Measurements from ENCODE around the gene C1S. TPM values are rescaled to one million over a fixed set of nuclear protein-coding genes. Genes with fewer than 3 reads are reported as not detected.

The C1S gene
- total RNA-seq, 2 experiments from 2014 or later: 3.6 to 5.2 TPM

DNA sequence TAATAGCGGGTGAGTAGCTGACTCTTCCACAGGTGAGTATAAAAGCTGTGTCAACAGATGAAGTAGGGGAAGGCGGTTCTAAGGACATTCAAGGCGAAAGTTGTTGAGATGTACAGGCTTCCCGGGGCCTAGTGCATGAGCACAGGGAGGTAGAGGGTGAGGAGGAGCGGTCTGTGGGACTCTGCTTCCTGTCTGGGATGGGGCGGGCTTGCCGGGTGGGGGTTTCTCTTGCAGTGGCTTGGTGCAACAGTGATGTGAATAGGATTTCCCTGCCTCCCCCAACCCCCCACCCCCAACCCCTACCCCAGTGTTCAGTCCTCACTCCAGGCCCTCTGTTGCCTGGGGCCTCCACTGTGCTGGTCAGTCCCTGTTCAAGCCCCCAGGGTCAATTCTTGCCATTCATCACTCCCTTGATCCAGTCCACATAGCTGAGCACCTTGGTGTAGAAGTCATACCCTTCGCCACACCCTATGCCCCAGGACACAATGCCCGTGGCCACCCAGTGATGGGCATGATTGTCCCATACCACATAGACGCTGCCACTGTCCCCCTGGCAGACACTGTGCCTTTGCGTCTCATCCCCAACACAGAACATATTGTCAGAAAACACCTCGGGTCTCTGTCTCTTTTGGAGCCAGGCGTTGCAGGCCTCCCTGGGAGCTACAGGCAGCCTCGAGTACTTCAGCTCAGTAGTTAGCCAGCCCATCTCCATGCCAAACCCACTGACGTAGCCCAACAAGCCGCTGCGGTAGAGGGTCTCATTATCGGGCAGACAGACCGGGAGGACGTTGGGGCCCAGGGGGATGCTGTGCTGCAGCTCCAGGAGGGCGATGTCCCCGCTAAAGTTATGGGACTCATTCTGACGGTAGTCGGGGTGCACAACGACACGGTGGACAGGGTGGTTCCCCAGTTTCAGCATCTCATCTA is 35.8 kb downstream of the C1S start:
- no peaks in the 10 kb centered on the region for H3K36me3 ChIP-seq (ENCODE audit: insufficient read depth, low read length)
- ChIA-PET POLR2A (interaction anchor here (0.7 to 1.1 kb wide), 2 partner anchors 11 to 13 kb away, joined by 3 to 4 read pairs; no protein-coding TSS in a partner anchor), CTCF (ENCODE audit: unreplicated experiment) (interaction anchor here (0.6 kb wide), 1 partner anchor 31 kb away, joined by 3 read pairs; no protein-coding TSS in a partner anchor)
- TF ChIP-seq, protein P1, sequence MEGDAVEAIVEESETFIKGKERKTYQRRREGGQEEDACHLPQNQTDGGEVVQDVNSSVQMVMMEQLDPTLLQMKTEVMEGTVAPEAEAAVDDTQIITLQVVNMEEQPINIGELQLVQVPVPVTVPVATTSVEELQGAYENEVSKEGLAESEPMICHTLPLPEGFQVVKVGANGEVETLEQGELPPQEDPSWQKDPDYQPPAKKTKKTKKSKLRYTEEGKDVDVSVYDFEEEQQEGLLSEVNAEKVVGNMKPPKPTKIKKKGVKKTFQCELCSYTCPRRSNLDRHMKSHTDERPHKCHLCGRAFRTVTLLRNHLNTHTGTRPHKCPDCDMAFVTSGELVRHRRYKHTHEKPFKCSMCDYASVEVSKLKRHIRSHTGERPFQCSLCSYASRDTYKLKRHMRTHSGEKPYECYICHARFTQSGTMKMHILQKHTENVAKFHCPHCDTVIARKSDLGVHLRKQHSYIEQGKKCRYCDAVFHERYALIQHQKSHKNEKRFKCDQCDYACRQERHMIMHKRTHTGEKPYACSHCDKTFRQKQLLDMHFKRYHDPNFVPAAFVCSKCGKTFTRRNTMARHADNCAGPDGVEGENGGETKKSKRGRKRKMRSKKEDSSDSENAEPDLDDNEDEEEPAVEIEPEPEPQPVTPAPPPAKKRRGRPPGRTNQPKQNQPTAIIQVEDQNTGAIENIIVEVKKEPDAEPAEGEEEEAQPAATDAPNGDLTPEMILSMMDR (conservative IDR thresholded peaks at IDR 0.05; ENCODE audit: low read length): no peak
- no peak for TF ChIP-seq EZH2phosphoT487 (IDR thresholded peaks at IDR 0.05; ENCODE audit: borderline replicate concordance, low read depth, low read length)
- H2AFZ ChIP-seq (ENCODE audit: low read length): no peak overlapping the region
- no peaks in the 10 kb centered on the region for H3K9me2 ChIP-seq (ENCODE audit: insufficient read depth, low read length)
- H4K20me1 ChIP-seq (ENCODE audit: insufficient read depth, low read length): no peaks in the 10 kb centered on the region
- intact Hi-C loops (cut with micrococcal nuclease; ENCODE audit: unreplicated experiment): no loop called here
- H3K4me1 ChIP-seq (ENCODE audit: insufficient read depth, low read length, poor library complexity, severe bottlenecking): peaks cover 3% of the 10 kb centered on the region
- BruUV-seq (replicated peaks): no TSS peak
- DNase-seq (ENCODE audit: low spot score): no peak
- H3K4me3 ChIP-seq (ENCODE audit: low read depth, low read length, poor library complexity, severe bottlenecking): no peak overlapping the region
- H3K9me3 ChIP-seq (ENCODE audit: low read length): no peaks in the 10 kb centered on the region
- H3K79me2 ChIP-seq (ENCODE audit: insufficient read depth, low read depth, low read length): no peaks in the 10 kb centered on the region
- H3K27ac ChIP-seq (ENCODE audit: low read depth, low read length, poor library complexity, severe bottlenecking): no peak overlapping the region
- H3K4me2 ChIP-seq (ENCODE audit: low read length): no peak overlapping the region

DNA sequence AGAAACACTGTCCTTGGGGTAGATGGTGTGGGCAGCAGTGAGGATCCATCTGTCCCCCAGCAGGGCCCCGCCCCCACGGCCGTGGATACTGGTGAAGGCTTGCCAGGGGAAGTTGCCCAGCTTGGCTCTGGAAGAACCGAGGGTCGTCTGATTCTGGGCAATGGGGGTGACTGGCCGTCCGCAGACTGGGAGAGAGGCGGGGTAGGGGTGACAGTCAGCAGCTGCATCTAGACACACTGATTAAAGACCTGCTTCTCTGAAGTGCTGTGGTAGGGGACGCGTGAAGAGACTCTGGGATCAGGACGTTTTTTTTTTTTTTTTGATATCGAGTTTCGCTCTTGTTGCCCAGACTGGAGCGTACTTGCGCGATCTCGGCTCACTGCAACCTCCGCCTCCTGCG is 36.5 kb downstream of the C1S start:
- no TSS peak for BruUV-seq (replicated peaks)

More for the DNA sequence above, 36.5 kb downstream of the C1S start:
- H3K27ac ChIP-seq (ENCODE audit: low read depth, low read length, poor library complexity, severe bottlenecking): no peak overlapping the region
- intact Hi-C loops (cut with micrococcal nuclease; ENCODE audit: unreplicated experiment): no loop called here
- H3K9me2 ChIP-seq (ENCODE audit: insufficient read depth, low read length): no peaks in the 10 kb centered on the region
- ChIA-PET POLR2A (interaction anchor here (0.7 kb wide), 1 partner anchor 12 kb away, joined by 4 read pairs; no protein-coding TSS in a partner anchor), CTCF (ENCODE audit: unreplicated experiment) (no interaction called here)
- H3K36me3 ChIP-seq (ENCODE audit: insufficient read depth, low read length): no peaks in the 10 kb centered on the region
- H2AFZ ChIP-seq (ENCODE audit: low read length): no peak overlapping the region
- H3K4me3 ChIP-seq (ENCODE audit: low read depth, low read length, poor library complexity, severe bottlenecking): no peak overlapping the region
- H3K9me3 ChIP-seq (ENCODE audit: low read length): no peaks in the 10 kb centered on the region
- DNase-seq (ENCODE audit: low spot score): no peak
- no peaks in the 10 kb centered on the region for H4K20me1 ChIP-seq (ENCODE audit: insufficient read depth, low read length)
- H3K4me1 ChIP-seq (ENCODE audit: insufficient read depth, low read length, poor library complexity, severe bottlenecking): peaks cover 3% of the 10 kb centered on the region
- H3K79me2 ChIP-seq (ENCODE audit: insufficient read depth, low read depth, low read length): no peaks in the 10 kb centered on the region
- H3K4me2 ChIP-seq (ENCODE audit: low read length): no peak overlapping the region
- TF ChIP-seq, protein P1 (conservative IDR thresholded peaks at IDR 0.05; ENCODE audit: low read length): no peak
- no peak for TF ChIP-seq EZH2phosphoT487 (IDR thresholded peaks at IDR 0.05; ENCODE audit: borderline replicate concordance, low read depth, low read length)

All from OCI-LY7 (cell line).